ENCODE results near the gene BMS1.

GRCh38 chr10:42867571-42867970 is 85.0 kb downstream of the BMS1 start:
- no peak for TF ChIP-seq POLR2AphosphoS5 (IDR thresholded peaks at IDR 0.05; ENCODE audit: low read depth, low read length)
- TF ChIP-seq, protein P1, sequence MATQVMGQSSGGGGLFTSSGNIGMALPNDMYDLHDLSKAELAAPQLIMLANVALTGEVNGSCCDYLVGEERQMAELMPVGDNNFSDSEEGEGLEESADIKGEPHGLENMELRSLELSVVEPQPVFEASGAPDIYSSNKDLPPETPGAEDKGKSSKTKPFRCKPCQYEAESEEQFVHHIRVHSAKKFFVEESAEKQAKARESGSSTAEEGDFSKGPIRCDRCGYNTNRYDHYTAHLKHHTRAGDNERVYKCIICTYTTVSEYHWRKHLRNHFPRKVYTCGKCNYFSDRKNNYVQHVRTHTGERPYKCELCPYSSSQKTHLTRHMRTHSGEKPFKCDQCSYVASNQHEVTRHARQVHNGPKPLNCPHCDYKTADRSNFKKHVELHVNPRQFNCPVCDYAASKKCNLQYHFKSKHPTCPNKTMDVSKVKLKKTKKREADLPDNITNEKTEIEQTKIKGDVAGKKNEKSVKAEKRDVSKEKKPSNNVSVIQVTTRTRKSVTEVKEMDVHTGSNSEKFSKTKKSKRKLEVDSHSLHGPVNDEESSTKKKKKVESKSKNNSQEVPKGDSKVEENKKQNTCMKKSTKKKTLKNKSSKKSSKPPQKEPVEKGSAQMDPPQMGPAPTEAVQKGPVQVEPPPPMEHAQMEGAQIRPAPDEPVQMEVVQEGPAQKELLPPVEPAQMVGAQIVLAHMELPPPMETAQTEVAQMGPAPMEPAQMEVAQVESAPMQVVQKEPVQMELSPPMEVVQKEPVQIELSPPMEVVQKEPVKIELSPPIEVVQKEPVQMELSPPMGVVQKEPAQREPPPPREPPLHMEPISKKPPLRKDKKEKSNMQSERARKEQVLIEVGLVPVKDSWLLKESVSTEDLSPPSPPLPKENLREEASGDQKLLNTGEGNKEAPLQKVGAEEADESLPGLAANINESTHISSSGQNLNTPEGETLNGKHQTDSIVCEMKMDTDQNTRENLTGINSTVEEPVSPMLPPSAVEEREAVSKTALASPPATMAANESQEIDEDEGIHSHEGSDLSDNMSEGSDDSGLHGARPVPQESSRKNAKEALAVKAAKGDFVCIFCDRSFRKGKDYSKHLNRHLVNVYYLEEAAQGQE (IDR thresholded peaks at IDR 0.05; ENCODE audit: insufficient read depth in 1 of 2, low read depth in 2 of 2, low read length in 2 of 2), result no peak
- TF ChIP-seq TAF1 (IDR thresholded peaks at IDR 0.05; ENCODE audit: borderline replicate concordance, insufficient read depth, low read length), result no peak
- no peak for TF ChIP-seq SIN3A (IDR thresholded peaks at IDR 0.05; ENCODE audit: borderline replicate concordance, insufficient read depth, low read length)
- TF ChIP-seq FOXP2 (optimal IDR thresholded peaks at IDR 0.05; ENCODE audit: borderline replicate concordance, extremely low read depth, extremely low read length, insufficient read depth), result no peak

Measured in PFSK-1 (cell line).